Activated T-helper 17 cell treated with anti-CD3 and anti-CD28 coated beads, Interleukin-2, amount 50 U/mL, for 72 hours (primary cell): ENCODE data around the gene GOLGA1. TPM values are rescaled to one million over a fixed set of nuclear protein-coding genes. Genes with fewer than 3 reads are reported as not detected.
"Not testable (repeated sequence)": the region's sequence is repeated elsewhere in the genome, so short reads cannot be mapped to it uniquely, and the experiment has no call there.

Experiments
- ATAC-seq: fragments of 150-1000 bp; cut with Tn5 transposase; replicated peaks from 2 replicates; pipeline ENCODE4 v1.10.0; 2021; ENCODE audit warnings: mild to moderate bottlenecking, moderate library complexity
- H3K27ac Mint-ChIP-seq: one replicate; pipeline ENCODE4 v1.8.0; 2022; ENCODE audit warnings: mixed read lengths
- H3K27me3 Mint-ChIP-seq: one replicate; pipeline ENCODE4 v1.8.0; 2022; ENCODE audit warnings: mixed read lengths
- H3K36me3 Mint-ChIP-seq: one replicate; pipeline ENCODE4 v1.8.0; 2022; ENCODE audit warnings: low read depth, mild to moderate bottlenecking, mixed read lengths
- H3K4me1 Mint-ChIP-seq: one replicate; pipeline ENCODE4 v1.8.0; 2022; ENCODE audit warnings: mixed read lengths
- H3K4me3 Mint-ChIP-seq: one replicate; pipeline ENCODE4 v1.8.0; 2022; ENCODE audit warnings: mild to moderate bottlenecking, mixed read lengths
- H3K9me3 Mint-ChIP-seq: one replicate; pipeline ENCODE4 v1.8.0; 2022; ENCODE audit warnings: mixed read lengths
- total RNA-seq, 2 donors: library from RNA; stranded (reverse); gene quantifications; one replicate each; pipeline ENCODE4 v1.2.3, GENCODE V29; 2022

GOLGA1 gene, protein sequence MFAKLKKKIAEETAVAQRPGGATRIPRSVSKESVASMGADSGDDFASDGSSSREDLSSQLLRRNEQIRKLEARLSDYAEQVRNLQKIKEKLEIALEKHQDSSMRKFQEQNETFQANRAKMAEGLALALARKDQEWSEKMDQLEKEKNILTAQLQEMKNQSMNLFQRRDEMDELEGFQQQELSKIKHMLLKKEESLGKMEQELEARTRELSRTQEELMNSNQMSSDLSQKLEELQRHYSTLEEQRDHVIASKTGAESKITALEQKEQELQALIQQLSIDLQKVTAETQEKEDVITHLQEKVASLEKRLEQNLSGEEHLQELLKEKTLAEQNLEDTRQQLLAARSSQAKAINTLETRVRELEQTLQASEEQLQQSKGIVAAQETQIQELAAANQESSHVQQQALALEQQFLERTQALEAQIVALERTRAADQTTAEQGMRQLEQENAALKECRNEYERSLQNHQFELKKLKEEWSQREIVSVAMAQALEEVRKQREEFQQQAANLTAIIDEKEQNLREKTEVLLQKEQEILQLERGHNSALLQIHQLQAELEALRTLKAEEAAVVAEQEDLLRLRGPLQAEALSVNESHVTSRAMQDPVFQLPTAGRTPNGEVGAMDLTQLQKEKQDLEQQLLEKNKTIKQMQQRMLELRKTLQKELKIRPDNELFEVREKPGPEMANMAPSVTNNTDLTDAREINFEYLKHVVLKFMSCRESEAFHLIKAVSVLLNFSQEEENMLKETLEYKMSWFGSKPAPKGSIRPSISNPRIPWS
- total RNA-seq, result 10 to 100 TPM; 19.7 to 39.8 TPM

DNA sequence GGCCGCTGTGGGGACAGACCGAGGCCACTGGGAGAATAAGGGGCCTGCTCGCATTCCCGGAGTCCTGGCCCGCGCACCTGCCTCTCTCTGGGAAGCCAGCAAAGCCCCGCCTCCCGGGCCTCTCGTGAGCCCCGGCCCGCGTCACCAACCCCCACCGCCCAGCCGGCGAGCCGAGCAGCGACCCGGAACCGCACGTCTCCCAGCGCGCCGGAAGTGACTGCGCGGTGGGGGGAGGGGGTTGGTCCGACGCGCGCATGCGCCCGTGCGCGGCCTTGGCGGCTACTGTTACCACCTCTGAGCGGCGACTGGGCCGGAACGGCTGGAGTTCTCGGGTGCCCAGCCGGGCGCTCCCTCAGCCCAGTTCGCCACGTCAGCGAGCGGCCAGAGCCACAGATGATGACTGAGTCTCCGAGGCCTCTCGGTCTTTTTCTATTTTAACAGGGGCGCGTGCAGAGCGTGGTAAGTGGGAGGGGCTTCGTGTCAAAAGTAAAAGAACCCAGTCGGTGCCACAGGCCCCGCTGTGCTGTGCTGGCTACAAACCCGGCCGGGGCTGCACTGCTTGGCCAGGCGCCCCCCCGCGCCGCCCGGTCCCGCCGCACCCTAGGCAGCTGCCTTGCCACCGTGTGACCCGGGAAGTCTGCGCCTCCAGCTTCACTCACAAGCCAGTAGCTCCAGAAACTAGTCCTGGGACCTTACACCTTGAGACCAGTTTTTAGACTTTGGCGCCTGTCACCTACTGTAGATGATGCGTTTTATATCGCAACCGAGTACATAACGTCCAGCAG is at the start of gene GOLGA1:
Gene GOLGA1, minus strand, starts transcription at position 190 of the 785 bp plus-strand sequence. CDS start 2,372 bp downstream, outside the sequence.
- Mint-ChIP-seq H3K27me3 (no peaks in the 10 kb centered on the region), H3K4me1 (peaks cover 14% of the 10 kb centered on the region), H3K27ac (peak within 1 kb of the TSS; percentile 96), H3K36me3 (peaks cover 48% of the 10 kb centered on the region), H3K4me3 (peak within 1 kb of the TSS; percentile 92), H3K9me3 (no peaks in the 10 kb centered on the region)
- peak; percentile 90 for ATAC-seq

DNA sequence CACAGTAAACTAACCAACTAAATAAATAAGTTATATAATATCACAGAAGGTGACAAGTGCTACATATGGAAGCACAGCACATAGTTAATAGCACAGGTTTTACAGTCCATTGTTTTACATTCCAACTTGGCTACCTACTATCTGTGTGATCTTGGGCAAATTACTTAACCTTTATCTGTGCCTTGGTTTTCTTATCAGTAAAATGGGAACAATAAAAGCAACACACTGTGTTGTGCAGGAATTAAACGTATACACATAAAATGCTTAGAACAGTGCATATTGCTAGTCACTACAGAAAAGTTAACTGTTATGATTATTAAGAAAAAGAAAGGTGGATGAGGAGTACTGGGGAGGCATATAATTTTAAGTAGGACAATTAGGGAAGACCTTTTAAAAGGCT is 42.8 kb upstream of the GOLGA1 start:
- Mint-ChIP-seq H3K27me3 (no peaks in the 10 kb centered on the region), H3K4me3 (no peak overlapping the region), H3K9me3 (no peaks in the 10 kb centered on the region), H3K4me1 (no peaks in the 10 kb centered on the region), H3K27ac (no peak overlapping the region), H3K36me3 (peaks cover 19% of the 10 kb centered on the region)
- ATAC-seq, result no peak

DNA sequence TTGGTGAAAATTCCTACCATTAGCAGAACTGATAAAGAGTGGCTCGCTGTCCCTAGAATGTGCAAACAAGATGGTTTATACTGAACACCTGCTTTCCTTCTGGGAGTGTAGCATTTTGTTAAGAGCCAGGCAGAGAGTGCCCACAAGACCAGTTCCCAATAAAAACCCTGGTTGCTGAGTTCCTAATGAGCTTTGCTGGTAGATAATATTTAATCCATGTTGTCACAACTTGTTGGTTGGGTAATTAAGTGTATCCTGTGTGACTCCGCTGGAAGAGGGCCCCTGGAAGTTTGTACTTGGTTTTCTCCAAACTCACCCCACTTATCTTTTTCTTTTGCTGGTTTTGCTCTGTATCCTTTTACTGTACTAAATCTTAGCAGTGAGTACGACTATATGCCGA is 39.5 kb upstream of the GOLGA1 start:
- Mint-ChIP-seq H3K4me3 (no peak overlapping the region), H3K36me3 (peaks cover 5% of the 10 kb centered on the region), H3K9me3 (no peaks in the 10 kb centered on the region), H3K27me3 (no peaks in the 10 kb centered on the region), H3K27ac (no peak overlapping the region), H3K4me1 (no peaks in the 10 kb centered on the region)
- no peak for ATAC-seq

DNA sequence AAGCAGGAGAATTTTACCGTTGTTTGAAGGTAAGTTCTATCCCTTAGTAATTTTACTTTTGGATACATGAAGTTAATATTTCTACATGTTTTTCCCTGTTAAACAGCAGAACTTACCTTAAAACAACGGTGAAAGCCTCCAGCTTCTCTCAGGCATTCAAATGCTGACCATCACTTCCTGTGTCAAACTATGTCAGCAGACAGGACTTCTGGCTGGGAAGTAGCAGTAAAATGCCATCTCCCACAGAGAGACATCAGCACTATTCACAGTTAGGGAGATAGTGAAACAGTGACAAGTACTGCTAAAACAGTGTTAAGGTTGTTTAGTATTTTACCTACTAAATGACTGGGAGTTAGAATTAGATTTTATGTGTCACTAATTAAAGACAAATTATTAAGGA is 34.2 kb upstream of the GOLGA1 start:
- peaks cover 34% of the 10 kb centered on the region for H3K36me3 Mint-ChIP-seq

DNA sequence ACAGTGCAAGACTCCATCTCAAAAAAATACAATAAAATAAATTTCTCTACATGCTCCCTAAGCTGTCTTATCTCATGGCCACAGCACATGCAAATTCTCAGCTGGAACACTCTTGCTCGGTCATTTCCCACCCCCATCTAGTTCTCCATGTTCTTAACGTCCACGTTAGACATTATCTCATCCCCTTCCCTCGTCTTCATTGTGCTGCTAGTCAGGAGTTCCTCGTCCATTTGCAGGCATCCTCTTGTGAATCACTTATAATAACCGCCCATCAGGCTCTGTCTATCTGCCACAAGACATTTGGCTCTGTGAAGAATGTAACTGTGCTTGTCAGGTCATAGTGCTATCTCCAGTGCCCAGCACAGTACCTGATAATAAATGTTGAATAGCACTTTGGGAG is 32.9 kb upstream of the GOLGA1 start:
- peaks cover 37% of the 10 kb centered on the region for H3K36me3 Mint-ChIP-seq
- no peak for ATAC-seq
- H3K9me3 Mint-ChIP-seq, result no peaks in the 10 kb centered on the region
- H3K4me1 Mint-ChIP-seq, result peaks cover 8% of the 10 kb centered on the region
- H3K4me3 Mint-ChIP-seq, result no peak overlapping the region
- no peaks in the 10 kb centered on the region for H3K27me3 Mint-ChIP-seq
- H3K27ac Mint-ChIP-seq, result no peak overlapping the region

More for the DNA sequence above, 34.2 kb upstream of the GOLGA1 start:
- no peak overlapping the region for H3K4me3 Mint-ChIP-seq
- H3K27me3 Mint-ChIP-seq, result no peaks in the 10 kb centered on the region
- peaks cover 8% of the 10 kb centered on the region for H3K4me1 Mint-ChIP-seq
- no peak overlapping the region for H3K27ac Mint-ChIP-seq
- ATAC-seq, result no peak
- H3K9me3 Mint-ChIP-seq, result no peaks in the 10 kb centered on the region

DNA sequence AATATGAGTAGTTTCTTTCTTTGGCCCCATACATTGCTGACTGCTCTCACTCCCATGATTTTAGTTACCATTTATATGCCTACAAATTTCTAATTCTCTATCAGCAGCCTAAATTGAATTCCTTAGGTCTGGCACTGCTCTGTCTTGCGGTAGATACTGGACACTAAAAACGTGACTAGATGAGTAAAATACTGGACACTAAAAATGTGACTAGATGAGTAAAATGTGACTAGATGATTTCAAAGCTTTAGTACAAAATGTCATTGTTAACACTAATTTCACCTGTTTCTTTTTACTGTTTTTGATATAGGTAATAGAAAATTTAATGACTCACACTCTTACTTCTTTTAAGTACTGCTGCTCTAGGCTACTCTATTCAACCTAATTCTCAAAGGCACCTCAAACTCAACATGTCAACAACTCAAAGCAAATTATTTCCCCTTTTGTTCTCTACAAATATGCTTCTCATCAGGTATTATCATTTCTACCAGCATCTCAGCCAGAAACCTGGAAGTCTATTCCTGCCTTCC is 31.4 kb upstream of the GOLGA1 start:
- H3K4me1 Mint-ChIP-seq, result peaks cover 8% of the 10 kb centered on the region
- H3K27me3 Mint-ChIP-seq, result no peaks in the 10 kb centered on the region
- H3K9me3 Mint-ChIP-seq, result no peaks in the 10 kb centered on the region
- no peak overlapping the region for H3K4me3 Mint-ChIP-seq
- peak; percentile 76 for ATAC-seq
- H3K36me3 Mint-ChIP-seq, result peaks cover 37% of the 10 kb centered on the region
- no peak overlapping the region for H3K27ac Mint-ChIP-seq

DNA sequence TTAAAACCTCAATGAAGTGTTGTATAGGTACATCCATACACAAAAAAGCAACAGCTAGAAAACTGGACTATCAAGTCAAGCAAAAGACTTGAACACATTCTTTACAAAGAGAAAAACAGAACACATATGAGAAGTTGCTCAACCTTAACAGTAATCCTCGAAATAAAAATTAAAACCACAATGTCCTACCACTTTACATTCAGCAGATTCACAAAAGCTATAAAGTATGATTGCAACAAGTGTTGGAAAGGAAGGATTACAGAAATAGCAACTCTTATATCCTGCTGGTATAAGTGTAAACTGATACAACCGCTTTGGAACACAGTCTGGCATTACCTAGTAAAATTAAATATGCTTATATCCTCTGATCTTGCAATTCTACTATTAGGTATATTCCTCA is 28.5 kb upstream of the GOLGA1 start:
- H3K4me1 Mint-ChIP-seq, result peaks cover 13% of the 10 kb centered on the region
- ATAC-seq, result no peak
- no peak overlapping the region for H3K27ac Mint-ChIP-seq
- H3K36me3 Mint-ChIP-seq, result peaks cover 31% of the 10 kb centered on the region
- no peaks in the 10 kb centered on the region for H3K9me3 Mint-ChIP-seq
- H3K4me3 Mint-ChIP-seq, result no peak overlapping the region
- no peaks in the 10 kb centered on the region for H3K27me3 Mint-ChIP-seq

DNA sequence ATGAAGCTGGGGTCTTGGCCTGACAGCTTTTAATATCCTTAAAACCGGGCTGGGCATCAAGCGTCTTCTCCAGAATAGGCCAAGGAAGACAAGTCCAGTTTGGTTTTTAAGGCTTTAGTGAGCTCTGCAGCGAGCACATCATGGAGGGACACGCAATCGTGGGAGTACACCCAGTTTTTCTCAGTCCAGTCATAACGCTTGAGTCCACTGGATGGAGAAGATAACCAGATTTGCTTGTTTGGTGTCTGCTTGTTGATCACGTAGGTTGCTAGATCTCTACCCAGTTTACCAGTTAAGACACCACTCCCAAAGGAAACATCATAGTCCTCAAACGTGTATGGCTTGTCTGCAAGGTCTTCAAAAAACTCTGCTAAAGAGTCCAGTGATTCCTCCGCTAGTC is 27.4 kb upstream of the GOLGA1 start:
- Mint-ChIP-seq H3K4me1 (peaks cover 13% of the 10 kb centered on the region), H3K4me3 (no peak overlapping the region), H3K27me3 (no peaks in the 10 kb centered on the region)

DNA sequence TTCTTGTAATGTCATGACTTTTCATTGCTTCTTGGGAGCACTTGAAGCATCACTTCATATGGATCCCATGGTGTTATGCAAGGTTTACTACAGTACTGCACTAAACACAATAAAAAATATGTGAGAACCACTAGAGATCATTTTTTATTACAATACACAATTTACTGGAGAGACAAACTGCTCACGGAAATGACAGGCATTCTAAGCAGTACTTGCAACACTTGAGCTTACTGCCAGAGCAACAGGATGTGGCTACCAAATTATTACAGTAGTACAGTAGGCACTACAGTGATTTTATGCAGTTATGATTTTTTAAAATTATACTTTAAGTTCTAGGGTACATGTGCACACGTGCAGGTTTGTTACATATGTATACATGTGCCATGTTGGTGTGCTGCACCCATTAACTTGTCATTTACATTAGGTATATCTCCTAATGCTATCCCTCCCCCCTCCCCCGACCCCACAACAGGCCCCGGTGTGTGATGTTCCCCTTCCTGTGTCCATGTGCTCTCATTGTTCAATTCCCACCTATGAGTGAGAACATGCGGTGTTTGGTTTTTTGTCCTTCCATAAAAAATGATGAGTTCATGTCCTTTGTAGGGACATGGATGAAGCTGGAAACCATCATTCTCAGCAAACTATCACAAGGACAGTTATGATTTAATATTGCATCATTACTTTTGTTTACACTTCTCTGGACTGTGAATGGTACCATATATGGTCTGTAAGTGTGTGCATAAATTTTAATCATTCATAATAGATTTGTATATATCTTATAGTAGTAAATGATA is 25.1 kb upstream of the GOLGA1 start:
- H3K4me3 Mint-ChIP-seq, result peak overlapping the region; percentile 39
- not testable (repeated sequence) for H3K27me3 Mint-ChIP-seq, H3K36me3 Mint-ChIP-seq, H3K4me1 Mint-ChIP-seq, H3K9me3 Mint-ChIP-seq
- peak overlapping the region; percentile 80 for H3K27ac Mint-ChIP-seq
- ATAC-seq, result peak; percentile 73

More for the DNA sequence above, 27.4 kb upstream of the GOLGA1 start:
- Mint-ChIP-seq H3K36me3 (peaks cover 23% of the 10 kb centered on the region), H3K27ac (no peak overlapping the region), H3K9me3 (no peaks in the 10 kb centered on the region)
- no peak for ATAC-seq

DNA sequence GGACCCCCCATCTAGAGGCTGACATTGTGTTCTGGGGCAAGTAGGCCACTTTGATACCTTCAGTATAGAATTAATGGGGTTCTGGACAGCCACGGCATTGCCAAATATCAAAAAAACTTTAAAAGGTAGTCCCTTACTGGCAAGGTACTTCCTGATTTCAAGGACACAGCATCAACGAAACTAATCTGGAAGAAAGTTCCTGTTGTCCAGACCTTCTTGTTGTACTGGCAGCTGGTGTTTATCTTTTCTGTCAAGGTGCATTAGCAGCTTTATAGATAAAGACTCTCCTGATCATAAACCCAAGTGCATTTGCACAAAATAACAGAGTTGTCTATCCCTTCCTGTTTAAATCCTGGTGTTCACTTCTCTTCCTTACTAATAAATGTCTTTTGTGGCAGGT is 23.7 kb upstream of the GOLGA1 start:
- no peak for ATAC-seq
- Mint-ChIP-seq H3K36me3 (no peaks in the 10 kb centered on the region), H3K27me3 (no peaks in the 10 kb centered on the region), H3K9me3 (no peaks in the 10 kb centered on the region), H3K27ac (peak overlapping the region; percentile 80), H3K4me1 (peaks cover 5% of the 10 kb centered on the region), H3K4me3 (no peak overlapping the region)

DNA sequence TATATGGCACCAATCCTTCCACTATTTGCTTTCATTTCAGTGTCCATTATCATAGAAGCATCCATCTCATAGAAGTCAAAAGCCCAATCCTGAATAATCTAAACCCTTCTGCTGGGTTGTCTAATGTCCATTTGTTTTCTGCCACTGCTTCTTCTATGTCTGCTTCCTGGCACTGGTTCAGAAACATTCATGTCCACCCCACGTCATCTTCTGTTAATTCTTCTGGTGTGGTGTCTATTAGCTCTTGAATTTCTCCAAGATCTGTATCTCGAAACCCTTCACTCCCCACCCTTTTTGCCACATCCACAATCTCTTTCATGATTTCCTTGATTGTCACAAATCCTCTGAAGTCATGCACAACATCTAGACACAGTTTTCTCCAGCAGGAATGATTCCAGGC is 23.2 kb upstream of the GOLGA1 start:
- H3K4me1 Mint-ChIP-seq, result peaks cover 5% of the 10 kb centered on the region
- H3K36me3 Mint-ChIP-seq, result no peaks in the 10 kb centered on the region
- H3K27me3 Mint-ChIP-seq, result no peaks in the 10 kb centered on the region
- no peak overlapping the region for H3K27ac Mint-ChIP-seq
- no peaks in the 10 kb centered on the region for H3K9me3 Mint-ChIP-seq
- ATAC-seq, result no peak
- no peak overlapping the region for H3K4me3 Mint-ChIP-seq

DNA sequence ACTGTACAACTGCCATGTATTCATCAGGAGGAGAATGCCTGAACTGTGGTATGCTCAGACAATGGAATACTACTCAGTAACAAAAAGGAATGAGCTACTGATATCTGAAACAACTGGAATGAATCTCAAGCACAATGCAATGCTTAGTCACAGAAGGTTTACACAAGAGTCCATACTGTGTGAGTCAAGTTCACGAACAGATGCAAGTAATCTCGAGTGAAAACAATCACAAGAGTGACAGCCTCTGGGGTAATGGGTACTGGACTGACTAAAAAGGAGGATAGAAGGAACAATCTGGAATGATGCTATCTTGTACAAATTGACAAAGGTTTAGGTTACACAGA is 19.5 kb upstream of the GOLGA1 start:
- Mint-ChIP-seq H3K9me3 (no peaks in the 10 kb centered on the region), H3K27me3 (no peaks in the 10 kb centered on the region), H3K4me1 (peaks cover under 1% of the 10 kb centered on the region), H3K27ac (no peak overlapping the region), H3K4me3 (no peak overlapping the region), H3K36me3 (no peaks in the 10 kb centered on the region)
- peak; percentile 24 for ATAC-seq

DNA sequence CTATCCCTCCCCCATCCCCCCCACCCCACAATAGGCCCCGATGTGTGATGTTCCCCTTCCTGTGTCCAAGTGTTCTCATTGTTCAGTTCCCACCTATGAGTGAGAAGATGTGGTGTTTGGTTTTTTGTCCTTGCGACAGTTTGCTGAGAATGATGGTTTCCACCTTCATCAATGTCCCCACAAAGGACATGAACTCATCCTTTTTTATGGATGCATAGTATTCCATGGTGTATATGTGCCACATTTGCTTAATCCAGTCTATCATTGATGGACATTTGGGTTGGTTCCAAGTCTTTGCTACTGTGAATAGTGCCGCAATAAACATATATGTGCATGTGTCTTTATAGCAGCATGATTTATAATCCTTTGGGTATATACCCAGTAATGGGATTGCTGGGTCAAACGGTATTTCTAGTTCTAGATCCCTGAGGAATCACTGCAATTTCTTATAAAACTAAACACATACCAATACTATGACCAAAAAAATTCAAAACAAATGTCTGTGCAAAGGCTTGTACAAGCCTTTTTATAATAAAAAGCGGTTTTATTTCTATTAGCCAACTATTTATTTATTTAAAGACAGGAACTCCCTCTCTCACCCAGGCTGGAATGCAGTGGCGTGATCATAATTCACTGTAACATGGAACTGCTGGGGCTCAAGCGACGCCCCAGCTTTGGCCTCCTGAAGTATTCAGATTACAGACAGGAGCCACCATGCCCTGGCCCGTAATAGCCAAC is 19.0 kb upstream of the GOLGA1 start:
- not testable (repeated sequence) for H3K27ac Mint-ChIP-seq, H3K4me1 Mint-ChIP-seq, H3K4me3 Mint-ChIP-seq, H3K36me3 Mint-ChIP-seq, ATAC-seq, H3K27me3 Mint-ChIP-seq, H3K9me3 Mint-ChIP-seq
